NCI-H2196 (cell line): ENCODE measurements around the gene DEDD2.

Experiments
- DNase-seq: peaks from one replicate; lab custom pipeline; 2025; ENCODE audit not compliant: unreplicated experiment; lab: John Stamatoyannopoulos, UW

Gene DEDD2

GRCh38 chr19:42229855-42230351 is 12.4 kb upstream of the DEDD2 start:
- DNase-seq = no peak

DNA sequence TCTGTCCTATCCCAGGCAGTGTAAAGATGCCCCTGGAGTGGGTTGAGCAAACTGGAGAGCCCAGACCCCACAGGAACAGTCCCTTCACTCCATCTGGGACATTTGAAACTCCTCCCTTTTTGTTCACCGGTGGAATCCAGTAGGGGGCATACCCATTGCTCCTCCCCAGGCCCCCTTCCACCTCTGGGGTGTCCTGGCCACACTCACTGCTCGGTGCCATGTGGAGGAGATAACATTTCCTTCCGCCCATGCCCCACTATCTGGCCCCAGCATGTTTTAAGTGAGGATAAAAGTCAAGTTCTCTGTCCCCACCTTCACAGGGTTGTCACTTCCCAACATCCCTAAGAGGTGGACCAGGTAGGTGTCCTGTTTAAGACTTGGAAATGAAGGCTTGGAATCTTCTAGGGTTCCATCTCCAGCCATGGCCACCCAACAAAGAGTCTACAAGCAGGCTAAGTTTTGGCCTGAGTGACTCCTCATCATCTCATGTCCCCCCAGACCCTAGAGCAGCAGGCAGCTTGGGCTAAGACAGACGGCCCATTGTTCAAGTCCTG is 11.9 kb upstream of the DEDD2 start:
- DNase-seq = no peak

GRCh38 chr19:42228641-42229040 is 11.2 kb upstream of the DEDD2 start:
- no peak for DNase-seq

GRCh38 chr19:42226886-42227285 is 9.4 kb upstream of the DEDD2 start:
- no peak for DNase-seq

- no peak for DNase-seq
Observed at GRCh38 chr19:42225718-42226292, 8.3 kb upstream of the DEDD2 start.

DNA sequence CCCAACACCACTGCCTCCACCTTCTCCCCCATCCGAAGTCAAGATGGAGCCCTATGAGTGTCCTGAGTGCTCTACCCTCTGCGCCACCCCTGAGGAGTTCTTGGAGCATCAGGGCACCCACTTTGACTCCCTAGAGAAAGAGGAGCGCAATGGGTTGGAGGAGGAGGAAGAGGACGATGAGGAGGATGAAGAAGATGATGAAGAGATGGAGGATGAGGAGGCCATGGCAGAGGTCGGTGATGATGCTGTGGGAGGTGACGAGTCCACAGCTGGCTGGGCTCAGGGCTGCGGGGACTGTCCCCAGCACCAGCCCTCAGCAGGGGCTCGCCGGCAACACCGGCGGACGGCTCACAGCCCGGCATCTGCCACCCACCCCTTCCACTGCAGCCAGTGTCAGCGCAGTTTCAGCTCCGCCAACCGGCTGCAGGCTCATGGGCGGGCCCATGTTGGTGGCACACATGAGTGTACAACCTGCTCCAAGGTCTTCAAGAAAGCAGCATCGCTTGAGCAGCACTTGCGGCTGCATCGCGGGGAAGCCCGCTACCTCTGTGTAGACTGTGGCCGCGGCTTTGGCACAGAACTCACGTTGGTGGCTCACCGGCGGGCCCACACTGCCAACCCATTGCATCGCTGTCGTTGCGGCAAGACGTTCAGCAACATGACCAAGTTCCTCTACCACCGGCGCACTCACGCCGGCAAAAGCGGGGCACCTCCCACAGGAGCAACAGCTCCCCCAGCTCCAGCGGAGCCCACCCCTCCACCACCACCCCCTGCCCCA is 7.7 kb upstream of the DEDD2 start:
- DNase-seq = no peak

- DNase-seq = no peak
Observed at GRCh38 chr19:42220751-42221097, 3.2 kb upstream of the DEDD2 start.

DNA sequence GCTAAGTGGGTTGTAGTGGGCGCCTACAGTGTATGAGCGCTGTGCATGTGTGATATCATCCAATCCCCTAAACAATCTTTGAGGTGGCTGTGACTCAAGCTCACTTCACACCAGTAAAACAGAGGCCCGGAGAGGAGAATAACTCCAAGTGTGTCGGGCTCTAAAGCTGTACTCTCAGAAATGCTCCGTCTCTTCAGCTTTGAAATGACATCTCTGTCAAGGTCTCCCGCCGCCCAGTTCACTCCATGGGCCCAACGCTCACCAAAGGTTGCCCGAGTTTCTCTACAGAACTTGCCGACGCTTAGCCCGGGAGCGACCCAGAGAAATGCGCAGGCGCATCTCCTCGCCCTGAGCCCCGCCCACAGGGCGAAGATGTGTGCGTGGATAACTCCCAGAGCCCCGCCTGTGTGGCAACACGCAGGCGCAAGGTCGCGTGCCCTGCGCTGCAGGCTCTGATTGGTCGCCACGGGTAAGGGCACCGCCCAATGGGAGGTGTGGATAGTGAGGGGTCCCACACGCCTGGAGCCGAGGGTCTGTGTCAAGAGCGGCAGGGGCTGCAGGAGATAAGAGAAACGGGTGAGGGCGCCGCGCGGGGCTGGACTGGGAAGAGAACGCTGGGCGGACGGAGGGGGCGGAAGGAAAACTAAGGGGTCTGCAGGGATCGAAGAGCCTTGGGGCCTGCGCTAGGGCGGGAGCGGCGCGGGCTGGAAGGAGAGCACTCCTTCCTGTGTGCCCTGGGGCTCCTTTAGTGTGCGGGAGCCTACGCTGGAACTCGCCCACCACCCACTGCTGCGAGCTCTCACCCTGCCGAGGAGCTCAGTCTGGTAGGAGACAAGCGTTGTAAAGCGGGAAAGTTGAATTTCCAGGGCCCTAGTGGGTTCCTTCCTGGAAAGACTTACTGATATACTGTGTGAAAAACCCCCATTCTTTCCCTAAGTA is 2.6 kb upstream of the DEDD2 start, which contains the start of gene ZNF526:
Gene ZNF526, plus strand, starts transcription at position 501 of the 939 bp plus-strand sequence. CDS start 4,092 bp downstream, outside the sequence.
- DNase-seq = peak; percentile 98

GRCh38 chr19:42216653-42217519 is 591 bp downstream of the DEDD2 start:
- DNase-seq = no peak

- DNase-seq = no peak
Observed at GRCh38 chr19:42214810-42215485, 2.5 kb downstream of the DEDD2 start.

DNA sequence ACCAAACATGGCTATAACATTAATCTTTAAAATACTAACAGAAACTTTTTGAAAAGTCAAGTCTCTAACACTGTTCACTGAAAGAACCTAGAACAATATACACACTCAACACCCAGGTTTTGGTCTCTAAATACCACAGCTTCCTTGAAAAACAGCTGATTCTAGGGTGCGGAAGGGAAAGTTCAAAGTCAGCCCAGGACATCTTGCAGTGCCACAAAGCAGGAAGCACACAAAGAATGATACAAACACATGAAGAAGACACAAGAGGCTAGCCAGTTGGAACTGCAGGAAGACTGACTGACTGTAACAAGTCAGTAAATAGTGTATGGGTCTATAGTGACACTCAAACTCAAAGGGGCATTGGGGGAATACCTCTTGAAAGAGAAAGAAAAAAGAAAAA is 4.6 kb downstream of the DEDD2 start:
- no peak for DNase-seq

DNA sequence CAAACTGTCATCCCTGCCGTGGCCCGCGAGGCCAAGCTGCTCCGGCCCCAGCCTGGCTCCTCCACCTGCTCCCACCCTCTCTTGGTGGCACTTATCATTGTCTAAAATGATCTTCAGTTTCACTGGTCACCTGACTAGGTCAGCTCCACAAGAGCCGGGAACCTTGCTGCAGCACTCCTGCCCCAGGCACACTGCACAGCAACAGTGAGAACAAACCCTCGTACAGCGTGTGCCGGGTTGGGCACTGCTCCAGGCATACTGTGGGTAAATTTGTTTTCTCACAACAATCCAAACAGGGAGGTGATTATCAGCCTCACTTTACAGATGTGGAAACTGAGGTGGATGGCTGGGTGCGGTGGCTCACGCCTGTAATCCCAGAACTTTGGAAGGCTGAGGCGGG is 8.9 kb downstream of the DEDD2 start:
- peak; percentile 72 for DNase-seq

GRCh38 chr19:42207767-42208271 is 9.7 kb downstream of the DEDD2 start:
- peak; percentile 24 for DNase-seq

GRCh38 chr19:42206871-42207755 is 10.4 kb downstream of the DEDD2 start:
- DNase-seq = peak; percentile 30

DNA sequence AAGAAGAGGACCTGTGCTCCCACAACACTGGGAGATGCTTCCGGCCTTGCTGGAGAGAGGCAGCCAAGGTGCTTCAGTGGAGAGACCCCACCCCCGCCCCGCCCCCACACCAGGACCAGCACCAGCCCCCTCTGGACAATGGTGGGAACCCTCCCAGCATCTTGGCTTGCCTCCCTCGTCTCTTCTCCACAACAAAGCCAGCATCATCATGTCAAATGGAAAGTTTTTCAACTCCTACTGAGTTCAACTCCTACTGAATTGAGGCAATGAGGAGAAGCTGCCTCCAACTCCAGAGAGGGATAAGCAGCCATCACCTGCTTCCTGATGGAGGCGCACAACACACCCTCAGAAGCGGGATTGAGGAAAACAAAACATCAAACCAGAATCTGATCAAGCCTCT is 12.8 kb downstream of the DEDD2 start:
- DNase-seq = no peak

DNA sequence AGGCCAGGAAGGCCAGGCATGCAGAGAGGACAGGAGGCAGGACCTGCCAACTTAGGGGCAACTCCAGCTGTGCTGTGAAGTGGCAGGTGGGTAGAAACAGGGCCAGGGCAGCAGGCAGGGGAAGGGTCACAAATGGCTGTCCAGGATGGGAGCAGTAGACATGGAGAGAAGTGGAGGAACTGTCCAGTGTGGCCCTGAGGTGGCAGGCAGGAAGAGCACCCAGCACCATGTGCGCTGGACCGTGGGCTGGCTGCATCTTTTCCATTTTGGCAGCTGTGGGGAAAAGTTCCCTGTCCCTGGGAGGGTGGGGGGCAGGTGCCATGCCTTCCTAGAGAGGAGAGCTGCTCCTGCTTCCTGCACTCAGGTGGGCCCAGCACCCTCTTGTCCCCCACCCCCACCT is 13.8 kb downstream of the DEDD2 start:
- no peak for DNase-seq

DNA sequence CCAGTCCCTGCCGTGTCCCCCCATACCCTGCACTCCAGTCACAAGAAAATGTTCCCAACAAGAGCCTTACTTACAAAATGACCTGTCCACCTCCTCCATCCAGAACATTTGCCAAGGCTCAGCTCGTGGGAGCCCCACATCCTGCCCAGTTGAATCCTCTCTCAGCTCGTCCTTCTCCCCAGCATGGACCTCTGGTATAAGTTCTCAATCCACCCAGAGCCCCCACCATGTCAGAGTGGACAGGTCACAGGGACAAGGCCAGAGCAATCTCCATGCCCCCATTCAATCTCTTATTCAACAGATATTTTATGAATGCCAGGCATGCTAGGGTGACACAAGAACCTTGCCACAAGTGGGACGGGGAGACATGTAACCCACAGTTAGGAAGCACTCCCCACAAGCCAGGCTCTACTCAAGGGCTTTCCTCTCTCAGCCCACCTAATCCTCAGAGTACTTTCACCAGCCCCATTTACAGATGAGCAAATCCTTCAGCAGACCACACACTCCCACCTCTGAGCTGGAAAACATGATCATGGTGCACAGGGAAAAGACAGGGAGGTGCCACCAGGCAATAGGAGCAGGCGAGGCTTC is 15.1 kb downstream of the DEDD2 start:
- no peak for DNase-seq
